Stimulated activated CD4-positive, alpha-beta T cell treated with anti-CD3 and anti-CD28 coated beads, Interleukin-12 subunit alpha, Interleukin-12 subunit beta, amount 100 ng/mL, for 48 hours (primary cell): ENCODE measurements around the gene TLE3.

Source experiments
- DNase-seq, 3 donors: peaks; one replicate each; pipeline ENCODE4 v3.0.0-alpha.2; 2020; ENCODE audit warnings: low read depth in 2 of 3, low spot score in 1 of 3

The TLE3 gene

GRCh38 chr15:70033109-70033508 lies 64.6 kb downstream of the TLE3 start:
- DNase-seq: no peak

GRCh38 chr15:70032509-70032908 lies 65.2 kb downstream of the TLE3 start:
- no peak for DNase-seq

- no peak for DNase-seq
These were observed 66.0 kb downstream of the TLE3 start for GRCh38 chr15:70031713-70032112.

- DNase-seq: no peak
These were observed 66.5 kb downstream of the TLE3 start for GRCh38 chr15:70031261-70031660.

- DNase-seq: no peak
These were observed 66.9 kb downstream of the TLE3 start for GRCh38 chr15:70030851-70031250.

- DNase-seq: no peak
These were observed 68.4 kb downstream of the TLE3 start for GRCh38 chr15:70029297-70029701.

GRCh38 chr15:70027518-70027917 lies 70.2 kb downstream of the TLE3 start:
- no peak for DNase-seq

GRCh38 chr15:70026991-70027390 lies 70.7 kb downstream of the TLE3 start:
- DNase-seq: no peak

- DNase-seq: no peak
These were observed 72.1 kb downstream of the TLE3 start for GRCh38 chr15:70025413-70026296.

GRCh38 chr15:70024521-70024920 lies 73.2 kb downstream of the TLE3 start:
- no peak for DNase-seq

- no peak for DNase-seq
These were observed 73.8 kb downstream of the TLE3 start for GRCh38 chr15:70023769-70024491.

GRCh38 chr15:70023064-70023768 lies 74.5 kb downstream of the TLE3 start:
- DNase-seq: peak in 2 of 3 donors; percentile 15 to 37

- no peak for DNase-seq
These were observed 77.5 kb downstream of the TLE3 start for GRCh38 chr15:70020229-70020628.

GRCh38 chr15:70018646-70019600 lies 78.8 kb downstream of the TLE3 start:
- no peak for DNase-seq

- DNase-seq: no peak
These were observed 79.9 kb downstream of the TLE3 start for GRCh38 chr15:70017801-70018200.

- DNase-seq: no peak
These were observed 80.7 kb downstream of the TLE3 start for GRCh38 chr15:70017025-70017424.

- DNase-seq: no peak
These were observed 81.2 kb downstream of the TLE3 start for GRCh38 chr15:70016511-70016994.

- DNase-seq: no peak
These were observed 82.7 kb downstream of the TLE3 start for GRCh38 chr15:70014860-70015490.

- DNase-seq: no peak
These were observed 83.4 kb downstream of the TLE3 start for GRCh38 chr15:70014331-70014730.
